ENCODE data around the gene PPARG.

PPARG gene

GRCh38 chr3:12318758-12319621 is 30.1 kb downstream of the PPARG start:
- Histone ChIP-seq H3K4me1 (ENCODE audit: control insufficient read depth in 5 of 5, insufficient read depth in 5 of 5, low read length in 5 of 5) (peaks cover 2 to 75% (median 70%) of the 10 kb centered on the region in 5 donors), H3K4me3 (ENCODE audit: low read depth in 1 of 5, low read length in 5 of 5) (no peak overlapping the region), H3K9me3 (ENCODE audit: control insufficient read depth in 5 of 5, low read length in 5 of 5) (no peaks in the 10 kb centered on the region), H3K27me3 (ENCODE audit: control insufficient read depth in 5 of 5, insufficient read depth in 4 of 5, low read length in 5 of 5) (no peaks in the 10 kb centered on the region), H3K9ac (ENCODE audit: low read length in 5 of 5) (peak overlapping the region; percentile 12 to 41 (median 13)), H3K36me3 (ENCODE audit: control insufficient read depth in 5 of 5, insufficient read depth in 5 of 5, low read length in 5 of 5) (peaks cover 0 to 20% (median 16%) of the 10 kb centered on the region in 5 donors), H3K27ac (ENCODE audit: low read depth, low read length) (peak overlapping the region; percentile 93)

- peaks cover 0 to 12% (median 5%) of the 10 kb centered on the region in 5 donors for H3K36me3 ChIP-seq (ENCODE audit: control insufficient read depth in 5 of 5, insufficient read depth in 5 of 5, low read length in 5 of 5)
- no peak overlapping the region for H3K4me3 ChIP-seq (ENCODE audit: low read depth in 1 of 5, low read length in 5 of 5)
- H3K9me3 ChIP-seq (ENCODE audit: control insufficient read depth in 5 of 5, low read length in 5 of 5): no peaks in the 10 kb centered on the region
- H3K27ac ChIP-seq (ENCODE audit: low read depth, low read length): peak overlapping the region; percentile 93
- H3K27me3 ChIP-seq (ENCODE audit: control insufficient read depth in 5 of 5, insufficient read depth in 4 of 5, low read length in 5 of 5): no peaks in the 10 kb centered on the region
- peaks cover 2 to 70% (median 59%) of the 10 kb centered on the region in 5 donors for H3K4me1 ChIP-seq (ENCODE audit: control insufficient read depth in 5 of 5, insufficient read depth in 5 of 5, low read length in 5 of 5)
- no peak overlapping the region for H3K9ac ChIP-seq (ENCODE audit: low read length in 5 of 5)
Measured at GRCh38 chr3:12321015-12321414, 32.1 kb downstream of the PPARG start.

GRCh38 chr3:12323237-12323636 is 34.4 kb downstream of the PPARG start:
- Histone ChIP-seq H3K9me3 (ENCODE audit: control insufficient read depth in 5 of 5, low read length in 5 of 5) (no peaks in the 10 kb centered on the region), H3K9ac (ENCODE audit: low read length in 5 of 5) (no peak overlapping the region), H3K4me3 (ENCODE audit: low read depth in 1 of 5, low read length in 5 of 5) (no peak overlapping the region), H3K36me3 (ENCODE audit: control insufficient read depth in 5 of 5, insufficient read depth in 5 of 5, low read length in 5 of 5) (peaks cover 0 to 13% (median 5%) of the 10 kb centered on the region in 5 donors), H3K27ac (ENCODE audit: low read depth, low read length) (peak overlapping the region; percentile 1), H3K27me3 (ENCODE audit: control insufficient read depth in 5 of 5, insufficient read depth in 4 of 5, low read length in 5 of 5) (no peaks in the 10 kb centered on the region), H3K4me1 (ENCODE audit: control insufficient read depth in 5 of 5, insufficient read depth in 5 of 5, low read length in 5 of 5) (peaks cover 2 to 66% (median 57%) of the 10 kb centered on the region in 5 donors)

GRCh38 chr3:12325586-12326515 is 37.0 kb downstream of the PPARG start:
- peaks cover 0 to 46% (median 42%) of the 10 kb centered on the region in 5 donors for H3K4me1 ChIP-seq (ENCODE audit: control insufficient read depth in 5 of 5, insufficient read depth in 5 of 5, low read length in 5 of 5)
- peaks cover 9 to 25% (median 16%) of the 10 kb centered on the region in 5 donors for H3K36me3 ChIP-seq (ENCODE audit: control insufficient read depth in 5 of 5, insufficient read depth in 5 of 5, low read length in 5 of 5)
- no peak overlapping the region for H3K9ac ChIP-seq (ENCODE audit: low read length in 5 of 5)
- no peaks in the 10 kb centered on the region for H3K27me3 ChIP-seq (ENCODE audit: control insufficient read depth in 5 of 5, insufficient read depth in 4 of 5, low read length in 5 of 5)
- peak overlapping the region; percentile 62 for H3K27ac ChIP-seq (ENCODE audit: low read depth, low read length)
- H3K4me3 ChIP-seq (ENCODE audit: low read depth in 1 of 5, low read length in 5 of 5): no peak overlapping the region
- no peaks in the 10 kb centered on the region for H3K9me3 ChIP-seq (ENCODE audit: control insufficient read depth in 5 of 5, low read length in 5 of 5)

DNA sequence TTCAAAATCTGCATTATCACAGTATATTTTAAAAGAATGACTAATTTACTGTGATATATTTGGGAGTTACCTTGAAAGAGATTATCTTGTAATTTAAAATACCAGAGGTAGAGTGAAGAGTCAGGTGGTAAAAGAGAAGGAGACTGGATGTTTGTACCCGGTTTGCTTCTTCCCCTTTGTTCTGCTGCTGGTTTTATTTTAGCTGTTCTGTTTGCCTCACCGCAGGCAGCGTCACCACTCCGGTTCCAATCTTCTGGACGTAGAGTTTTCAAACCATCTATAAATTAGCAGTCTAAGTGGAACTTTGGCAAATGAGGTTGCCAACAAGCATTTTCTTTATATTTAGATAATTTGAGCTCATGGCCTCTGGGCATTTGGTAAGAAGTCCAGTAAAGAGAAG is 38.2 kb downstream of the PPARG start:
- no peak overlapping the region for H3K4me3 ChIP-seq (ENCODE audit: low read depth in 1 of 5, low read length in 5 of 5)
- no peaks in the 10 kb centered on the region for H3K27me3 ChIP-seq (ENCODE audit: control insufficient read depth in 5 of 5, insufficient read depth in 4 of 5, low read length in 5 of 5)
- H3K4me1 ChIP-seq (ENCODE audit: control insufficient read depth in 5 of 5, insufficient read depth in 5 of 5, low read length in 5 of 5): peaks cover 0 to 46% (median 37%) of the 10 kb centered on the region in 5 donors
- peaks cover 9 to 19% (median 16%) of the 10 kb centered on the region in 5 donors for H3K36me3 ChIP-seq (ENCODE audit: control insufficient read depth in 5 of 5, insufficient read depth in 5 of 5, low read length in 5 of 5)
- H3K9ac ChIP-seq (ENCODE audit: low read length in 5 of 5): no peak overlapping the region
- no peaks in the 10 kb centered on the region for H3K9me3 ChIP-seq (ENCODE audit: control insufficient read depth in 5 of 5, low read length in 5 of 5)
- peak overlapping the region; percentile 62 for H3K27ac ChIP-seq (ENCODE audit: low read depth, low read length)

- Histone ChIP-seq H3K36me3 (ENCODE audit: control insufficient read depth in 5 of 5, insufficient read depth in 5 of 5, low read length in 5 of 5) (peaks cover 9 to 17% (median 14%) of the 10 kb centered on the region in 5 donors), H3K27ac (ENCODE audit: low read depth, low read length) (no peak overlapping the region), H3K9me3 (ENCODE audit: control insufficient read depth in 5 of 5, low read length in 5 of 5) (no peaks in the 10 kb centered on the region), H3K9ac (ENCODE audit: low read length in 5 of 5) (no peak overlapping the region), H3K4me1 (ENCODE audit: control insufficient read depth in 5 of 5, insufficient read depth in 5 of 5, low read length in 5 of 5) (peaks cover 0 to 48% (median 42%) of the 10 kb centered on the region in 5 donors), H3K4me3 (ENCODE audit: low read depth in 1 of 5, low read length in 5 of 5) (no peak overlapping the region), H3K27me3 (ENCODE audit: control insufficient read depth in 5 of 5, insufficient read depth in 4 of 5, low read length in 5 of 5) (no peaks in the 10 kb centered on the region)
Measured at GRCh38 chr3:12328132-12328836, 39.4 kb downstream of the PPARG start.

GRCh38 chr3:12328837-12329462 is 40.1 kb downstream of the PPARG start:
- Histone ChIP-seq H3K4me1 (ENCODE audit: control insufficient read depth in 5 of 5, insufficient read depth in 5 of 5, low read length in 5 of 5) (peaks cover 0 to 46% (median 41%) of the 10 kb centered on the region in 5 donors), H3K36me3 (ENCODE audit: control insufficient read depth in 5 of 5, insufficient read depth in 5 of 5, low read length in 5 of 5) (peaks cover 9 to 17% (median 13%) of the 10 kb centered on the region in 5 donors), H3K9ac (ENCODE audit: low read length in 5 of 5) (no peak overlapping the region), H3K27me3 (ENCODE audit: control insufficient read depth in 5 of 5, insufficient read depth in 4 of 5, low read length in 5 of 5) (no peaks in the 10 kb centered on the region), H3K9me3 (ENCODE audit: control insufficient read depth in 5 of 5, low read length in 5 of 5) (no peaks in the 10 kb centered on the region), H3K27ac (ENCODE audit: low read depth, low read length) (no peak overlapping the region), H3K4me3 (ENCODE audit: low read depth in 1 of 5, low read length in 5 of 5) (no peak overlapping the region)

DNA sequence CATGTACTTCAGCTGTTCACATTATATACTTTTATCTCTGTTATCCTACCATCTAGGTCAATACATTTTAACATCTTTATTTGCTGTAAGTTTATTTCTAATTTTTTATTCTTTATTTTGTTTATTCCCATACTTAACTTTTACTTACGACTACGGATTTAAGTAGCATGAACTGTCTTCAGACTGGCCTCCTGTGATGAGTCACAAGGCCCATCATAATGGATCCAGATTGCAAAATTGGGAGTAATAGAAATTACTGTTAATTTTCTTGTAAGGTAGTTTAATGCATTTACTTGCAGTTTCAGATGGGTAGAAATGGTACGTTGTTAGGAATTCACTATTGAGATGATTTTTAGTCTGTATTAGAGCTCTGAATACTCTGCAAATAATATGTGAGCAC is 45.9 kb downstream of the PPARG start:
- no peaks in the 10 kb centered on the region for H3K9me3 ChIP-seq (ENCODE audit: control insufficient read depth in 5 of 5, low read length in 5 of 5)
- H3K27ac ChIP-seq (ENCODE audit: low read depth, low read length): peak overlapping the region; percentile 78
- H3K36me3 ChIP-seq (ENCODE audit: control insufficient read depth in 5 of 5, insufficient read depth in 5 of 5, low read length in 5 of 5): peaks cover 3 to 16% (median 8%) of the 10 kb centered on the region in 5 donors
- H3K4me3 ChIP-seq (ENCODE audit: low read depth in 1 of 5, low read length in 5 of 5): no peak overlapping the region
- H3K4me1 ChIP-seq (ENCODE audit: control insufficient read depth in 5 of 5, insufficient read depth in 5 of 5, low read length in 5 of 5): peaks cover 0 to 42% (median 34%) of the 10 kb centered on the region in 5 donors
- no peaks in the 10 kb centered on the region for H3K27me3 ChIP-seq (ENCODE audit: control insufficient read depth in 5 of 5, insufficient read depth in 4 of 5, low read length in 5 of 5)
- H3K9ac ChIP-seq (ENCODE audit: low read length in 5 of 5): peak overlapping the region in 1 of 5 donors; percentile 16

DNA sequence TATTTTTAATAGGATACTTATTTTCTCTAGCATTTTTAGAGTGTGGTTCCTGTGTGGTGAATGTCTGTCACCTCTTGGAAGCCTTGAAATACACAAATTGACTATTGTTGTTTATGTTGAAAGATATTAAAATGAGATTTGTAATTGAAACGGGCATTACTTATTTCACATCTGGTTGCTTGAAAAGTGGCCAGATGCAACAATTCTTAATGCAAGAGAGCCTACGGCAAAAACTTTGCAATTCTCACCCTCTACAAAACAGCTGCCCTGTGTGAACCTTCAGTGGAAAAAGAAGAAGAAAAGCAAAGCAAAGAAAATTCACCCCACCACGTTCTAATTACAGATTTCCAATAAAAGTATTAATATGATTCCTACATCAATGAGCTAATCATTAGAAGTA is 46.6 kb downstream of the PPARG start:
- peak overlapping the region; percentile 78 for H3K27ac ChIP-seq (ENCODE audit: low read depth, low read length)
- H3K36me3 ChIP-seq (ENCODE audit: control insufficient read depth in 5 of 5, insufficient read depth in 5 of 5, low read length in 5 of 5): peaks cover 0 to 12% (median 5%) of the 10 kb centered on the region in 5 donors
- H3K9ac ChIP-seq (ENCODE audit: low read length in 5 of 5): no peak overlapping the region
- no peaks in the 10 kb centered on the region for H3K27me3 ChIP-seq (ENCODE audit: control insufficient read depth in 5 of 5, insufficient read depth in 4 of 5, low read length in 5 of 5)
- no peaks in the 10 kb centered on the region for H3K9me3 ChIP-seq (ENCODE audit: control insufficient read depth in 5 of 5, low read length in 5 of 5)
- no peak overlapping the region for H3K4me3 ChIP-seq (ENCODE audit: low read depth in 1 of 5, low read length in 5 of 5)
- H3K4me1 ChIP-seq (ENCODE audit: control insufficient read depth in 5 of 5, insufficient read depth in 5 of 5, low read length in 5 of 5): peaks cover 0 to 48% (median 41%) of the 10 kb centered on the region in 5 donors
